ENCODE measurements around the gene ZNF148. TPM values are rescaled to one million over a fixed set of nuclear protein-coding genes. Genes with fewer than 3 reads are reported as not detected.
A peak's percentile ranks its signal among the peaks of the same experiment; 100 is the strongest.
"Not testable (repeated sequence)": the region's sequence is repeated elsewhere in the genome, so short reads cannot be mapped to it uniquely, and the experiment has no call there.

Gene ZNF148, protein sequence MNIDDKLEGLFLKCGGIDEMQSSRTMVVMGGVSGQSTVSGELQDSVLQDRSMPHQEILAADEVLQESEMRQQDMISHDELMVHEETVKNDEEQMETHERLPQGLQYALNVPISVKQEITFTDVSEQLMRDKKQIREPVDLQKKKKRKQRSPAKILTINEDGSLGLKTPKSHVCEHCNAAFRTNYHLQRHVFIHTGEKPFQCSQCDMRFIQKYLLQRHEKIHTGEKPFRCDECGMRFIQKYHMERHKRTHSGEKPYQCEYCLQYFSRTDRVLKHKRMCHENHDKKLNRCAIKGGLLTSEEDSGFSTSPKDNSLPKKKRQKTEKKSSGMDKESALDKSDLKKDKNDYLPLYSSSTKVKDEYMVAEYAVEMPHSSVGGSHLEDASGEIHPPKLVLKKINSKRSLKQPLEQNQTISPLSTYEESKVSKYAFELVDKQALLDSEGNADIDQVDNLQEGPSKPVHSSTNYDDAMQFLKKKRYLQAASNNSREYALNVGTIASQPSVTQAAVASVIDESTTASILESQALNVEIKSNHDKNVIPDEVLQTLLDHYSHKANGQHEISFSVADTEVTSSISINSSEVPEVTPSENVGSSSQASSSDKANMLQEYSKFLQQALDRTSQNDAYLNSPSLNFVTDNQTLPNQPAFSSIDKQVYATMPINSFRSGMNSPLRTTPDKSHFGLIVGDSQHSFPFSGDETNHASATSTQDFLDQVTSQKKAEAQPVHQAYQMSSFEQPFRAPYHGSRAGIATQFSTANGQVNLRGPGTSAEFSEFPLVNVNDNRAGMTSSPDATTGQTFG
- 1 to 10 TPM; 2.6 to 3.6 TPM for polyA plus RNA-seq

DNA sequence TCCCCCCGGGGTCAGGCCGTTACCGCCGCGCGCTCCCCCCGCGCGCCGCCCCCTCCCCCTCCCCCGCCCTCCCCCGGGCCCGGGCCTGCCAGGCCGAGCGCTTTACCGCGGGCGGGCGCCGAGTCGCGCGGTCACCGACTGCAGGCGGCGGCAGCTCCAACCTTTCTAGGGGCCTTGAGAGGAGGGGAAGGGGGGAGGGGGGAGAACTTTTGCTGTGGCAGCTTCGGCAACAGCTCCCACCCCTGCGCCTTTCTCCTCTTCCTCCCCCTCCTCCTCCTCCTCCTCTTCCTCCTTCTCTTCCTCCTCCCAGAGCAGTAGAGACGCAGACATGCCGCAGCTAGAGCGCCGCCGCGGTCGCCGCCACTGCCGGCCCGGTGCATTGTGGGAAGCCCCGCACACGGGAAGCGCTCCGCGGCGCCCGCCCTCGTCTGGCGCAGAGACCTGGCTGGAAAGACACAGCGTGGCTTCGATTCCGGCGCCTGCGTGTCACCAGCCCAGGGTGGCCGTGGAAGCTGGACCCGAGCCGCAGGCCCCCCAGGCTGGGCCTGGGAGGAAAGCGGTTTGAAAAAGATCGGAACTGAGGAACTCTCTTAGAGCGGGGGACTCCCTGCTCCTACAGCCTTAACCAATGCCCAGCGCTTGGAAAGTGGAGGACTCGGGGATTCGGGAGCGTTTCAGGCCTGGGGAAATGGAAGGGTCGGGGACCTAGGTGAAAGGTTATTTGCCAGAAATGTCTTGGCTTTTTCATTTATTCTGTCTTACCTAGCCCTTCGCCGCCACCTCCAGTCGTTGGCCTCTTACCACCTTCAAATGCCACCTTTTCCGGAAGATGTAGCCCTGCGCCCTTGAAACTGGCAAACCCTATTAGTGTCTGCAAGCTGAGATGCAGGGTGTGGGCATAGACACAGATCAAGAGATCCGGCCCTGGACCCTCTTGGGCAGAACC is at the start of gene ZNF148:
TSS of gene ZNF148 (minus strand) at position 330 of the 946 bp plus-strand sequence. CDS start 61,685 bp downstream, outside the sequence.
- peak within 1 kb of the TSS; percentile 66 to 75 for H3K4me3 ChIP-seq (ENCODE audit: low read depth in 1 of 2, low read length in 2 of 2)
- H3K27ac ChIP-seq (ENCODE audit: low read depth in 2 of 2, low read length in 1 of 2) = peak within 1 kb of the TSS; percentile 89 to 95
- H3K9me3 ChIP-seq (ENCODE audit: control insufficient read depth in 2 of 2, insufficient read depth in 1 of 2, low read depth in 1 of 2, low read length in 1 of 2) = no peaks in the 10 kb centered on the region
- peaks cover 0 to 5% of the 10 kb centered on the region in 2 donors for H3K4me1 ChIP-seq (ENCODE audit: control insufficient read depth in 2 of 2, insufficient read depth in 2 of 2, low read length in 1 of 2)
- no peaks in the 10 kb centered on the region for H3K36me3 ChIP-seq (ENCODE audit: control insufficient read depth in 2 of 2, insufficient read depth in 2 of 2, low read length in 1 of 2)
- 0 to 1% methylated on average over 51 to 66 of the region's 69 CpGs for WGBS, 2 donors
- H3K27me3 ChIP-seq (ENCODE audit: control insufficient read depth in 1 of 2, insufficient read depth in 2 of 2, low read length in 2 of 2) = no peaks in the 10 kb centered on the region

DNA sequence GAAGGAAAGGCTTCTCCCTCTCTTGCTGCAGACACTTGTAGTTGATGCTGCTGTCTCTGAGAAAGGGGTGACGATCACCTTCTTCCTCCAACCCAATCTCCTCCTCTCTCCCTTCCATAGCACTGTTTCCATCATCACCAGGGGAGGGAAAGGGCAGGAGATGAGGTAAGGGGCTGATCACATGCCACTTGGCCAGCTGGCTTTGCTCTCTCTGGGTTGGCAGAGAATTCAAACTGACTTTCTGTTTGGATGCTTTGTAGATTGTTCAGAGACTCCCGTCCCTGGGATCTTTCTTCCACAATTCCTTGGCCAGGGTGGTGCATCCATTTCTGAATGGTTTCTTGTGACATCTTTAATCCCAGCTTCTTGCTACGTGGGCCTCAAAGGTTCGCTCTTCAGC is 43.2 kb upstream of the ZNF148 start:
- no peak overlapping the region for H3K27ac ChIP-seq (ENCODE audit: low read depth in 2 of 2, low read length in 1 of 2)
- no peak overlapping the region for H3K4me3 ChIP-seq (ENCODE audit: low read depth in 1 of 2, low read length in 2 of 2)
- no peaks in the 10 kb centered on the region for H3K4me1 ChIP-seq (ENCODE audit: control insufficient read depth in 2 of 2, insufficient read depth in 2 of 2, low read length in 1 of 2)
- no peaks in the 10 kb centered on the region for H3K36me3 ChIP-seq (ENCODE audit: control insufficient read depth in 2 of 2, insufficient read depth in 2 of 2, low read length in 1 of 2)
- 86 to 91% methylated on average over 4 of the region's 4 CpGs for WGBS, 2 donors
- no peaks in the 10 kb centered on the region for H3K27me3 ChIP-seq (ENCODE audit: control insufficient read depth in 1 of 2, insufficient read depth in 2 of 2, low read length in 2 of 2)
- no peaks in the 10 kb centered on the region for H3K9me3 ChIP-seq (ENCODE audit: control insufficient read depth in 2 of 2, insufficient read depth in 1 of 2, low read depth in 1 of 2, low read length in 1 of 2)

DNA sequence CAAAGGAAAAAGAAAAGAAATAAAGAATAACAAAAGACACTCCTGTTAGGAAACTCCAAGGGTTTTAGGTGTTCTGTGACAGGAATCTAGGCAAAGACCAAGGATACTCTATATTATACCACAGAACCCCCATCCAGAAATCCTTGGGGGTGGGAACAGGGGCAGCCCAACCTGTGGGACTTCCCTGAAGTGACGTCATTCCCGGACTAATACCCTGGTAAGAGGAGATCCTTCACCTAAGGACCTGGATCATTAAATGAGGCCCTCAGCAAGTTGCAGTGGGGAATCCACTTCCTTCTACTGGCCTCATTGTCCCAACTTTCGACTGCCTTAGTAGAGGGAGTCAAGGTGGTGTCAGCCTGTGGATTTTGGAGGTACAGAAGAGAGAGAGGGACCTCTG is 41.1 kb upstream of the ZNF148 start:
- Histone ChIP-seq H3K9me3 (ENCODE audit: control insufficient read depth in 2 of 2, insufficient read depth in 1 of 2, low read depth in 1 of 2, low read length in 1 of 2) (no peaks in the 10 kb centered on the region), H3K27ac (ENCODE audit: low read depth in 2 of 2, low read length in 1 of 2) (no peak overlapping the region)
- 78 to 79% methylated on average over 3 of the region's 3 CpGs for WGBS, 2 donors

DNA sequence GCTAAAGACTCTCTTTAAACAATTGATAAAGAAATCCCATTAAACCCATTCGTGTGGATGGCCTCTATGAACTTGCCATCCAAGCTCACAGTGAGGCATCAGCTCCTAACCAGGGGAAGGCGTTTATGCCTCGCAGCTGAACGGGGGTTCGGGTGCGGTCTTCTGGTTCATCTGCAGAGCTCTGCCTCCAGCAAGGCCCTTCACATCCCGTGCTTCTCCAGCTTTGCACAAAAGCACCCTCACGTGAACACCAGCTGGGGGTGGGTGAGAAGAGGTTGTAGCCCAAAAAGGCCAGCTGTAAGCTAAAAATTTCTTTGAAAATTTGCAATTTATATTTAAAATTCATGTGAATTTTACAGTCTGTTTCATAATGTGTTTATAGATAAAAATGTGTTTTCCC is 39.5 kb upstream of the ZNF148 start:
- no peaks in the 10 kb centered on the region for H3K4me1 ChIP-seq (ENCODE audit: control insufficient read depth in 2 of 2, insufficient read depth in 2 of 2, low read length in 1 of 2)
- H3K36me3 ChIP-seq (ENCODE audit: control insufficient read depth in 2 of 2, insufficient read depth in 2 of 2, low read length in 1 of 2) = no peaks in the 10 kb centered on the region
- no peak overlapping the region for H3K27ac ChIP-seq (ENCODE audit: low read depth in 2 of 2, low read length in 1 of 2)
- H3K9me3 ChIP-seq (ENCODE audit: control insufficient read depth in 2 of 2, insufficient read depth in 1 of 2, low read depth in 1 of 2, low read length in 1 of 2) = no peaks in the 10 kb centered on the region
- no peaks in the 10 kb centered on the region for H3K27me3 ChIP-seq (ENCODE audit: control insufficient read depth in 1 of 2, insufficient read depth in 2 of 2, low read length in 2 of 2)
- 75 to 80% methylated on average over 8 of the region's 8 CpGs for WGBS, 2 donors
- no peak overlapping the region for H3K4me3 ChIP-seq (ENCODE audit: low read depth in 1 of 2, low read length in 2 of 2)

More for the DNA sequence above, 41.1 kb upstream of the ZNF148 start:
- H3K4me3 ChIP-seq (ENCODE audit: low read depth in 1 of 2, low read length in 2 of 2) = no peak overlapping the region
- H3K36me3 ChIP-seq (ENCODE audit: control insufficient read depth in 2 of 2, insufficient read depth in 2 of 2, low read length in 1 of 2) = no peaks in the 10 kb centered on the region
- no peaks in the 10 kb centered on the region for H3K27me3 ChIP-seq (ENCODE audit: control insufficient read depth in 1 of 2, insufficient read depth in 2 of 2, low read length in 2 of 2)
- no peaks in the 10 kb centered on the region for H3K4me1 ChIP-seq (ENCODE audit: control insufficient read depth in 2 of 2, insufficient read depth in 2 of 2, low read length in 1 of 2)

DNA sequence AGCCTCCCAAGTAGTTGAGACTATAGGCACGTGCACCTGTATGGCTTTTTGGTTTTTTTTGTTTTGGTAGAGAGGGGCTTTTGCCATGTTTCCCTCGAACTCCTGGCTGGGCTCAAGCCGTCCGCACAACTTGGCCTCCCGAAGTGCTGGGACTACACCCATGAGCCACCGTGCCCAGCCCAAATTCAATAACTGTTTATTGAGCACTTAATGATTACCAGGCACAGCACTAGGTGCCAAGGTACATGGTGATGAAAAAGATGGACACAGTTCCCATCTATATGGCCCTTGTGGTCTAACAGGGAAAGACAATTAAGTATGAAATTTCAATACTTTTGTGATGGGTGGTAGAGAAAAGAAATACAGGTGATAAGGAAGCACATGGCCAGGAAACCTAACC is 35.8 kb upstream of the ZNF148 start:
- WGBS, 2 donors = 87 to 92% methylated on average over 6 of the region's 6 CpGs
- no peaks in the 10 kb centered on the region for H3K27me3 ChIP-seq (ENCODE audit: control insufficient read depth in 1 of 2, insufficient read depth in 2 of 2, low read length in 2 of 2)
- H3K36me3 ChIP-seq (ENCODE audit: control insufficient read depth in 2 of 2, insufficient read depth in 2 of 2, low read length in 1 of 2) = no peaks in the 10 kb centered on the region
- H3K4me1 ChIP-seq (ENCODE audit: control insufficient read depth in 2 of 2, insufficient read depth in 2 of 2, low read length in 1 of 2) = no peaks in the 10 kb centered on the region
- no peak overlapping the region for H3K4me3 ChIP-seq (ENCODE audit: low read depth in 1 of 2, low read length in 2 of 2)
- no peaks in the 10 kb centered on the region for H3K9me3 ChIP-seq (ENCODE audit: control insufficient read depth in 2 of 2, insufficient read depth in 1 of 2, low read depth in 1 of 2, low read length in 1 of 2)
- no peak overlapping the region for H3K27ac ChIP-seq (ENCODE audit: low read depth in 2 of 2, low read length in 1 of 2)

DNA sequence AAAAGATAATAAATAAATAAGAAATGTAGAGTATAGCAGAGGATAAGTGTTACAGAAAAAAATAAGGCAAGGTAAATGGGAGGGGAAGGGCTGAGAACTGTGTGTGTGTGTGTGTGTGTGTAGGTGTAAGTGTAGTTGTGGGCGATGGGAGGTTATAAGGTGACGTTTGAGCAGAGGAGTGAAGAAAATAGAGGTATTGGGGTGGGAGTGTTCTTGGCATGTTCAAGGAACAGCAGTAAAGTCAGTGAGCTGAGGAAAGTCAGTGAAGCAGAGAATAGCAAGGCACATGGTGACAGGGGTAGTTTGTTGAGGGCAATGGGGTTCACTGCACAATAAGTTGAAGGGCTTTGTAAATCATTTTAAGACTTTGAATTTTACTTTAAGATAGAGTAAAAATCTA is 30.9 kb upstream of the ZNF148 start:
- H3K9me3 ChIP-seq (ENCODE audit: control insufficient read depth in 2 of 2, insufficient read depth in 1 of 2, low read depth in 1 of 2, low read length in 1 of 2) = no peaks in the 10 kb centered on the region
- no peaks in the 10 kb centered on the region for H3K36me3 ChIP-seq (ENCODE audit: control insufficient read depth in 2 of 2, insufficient read depth in 2 of 2, low read length in 1 of 2)
- 83 to 84% methylated on average over 2 of the region's 2 CpGs for WGBS, 2 donors
- no peaks in the 10 kb centered on the region for H3K4me1 ChIP-seq (ENCODE audit: control insufficient read depth in 2 of 2, insufficient read depth in 2 of 2, low read length in 1 of 2)
- H3K27ac ChIP-seq (ENCODE audit: low read depth in 2 of 2, low read length in 1 of 2) = no peak overlapping the region
- H3K27me3 ChIP-seq (ENCODE audit: control insufficient read depth in 1 of 2, insufficient read depth in 2 of 2, low read length in 2 of 2) = no peaks in the 10 kb centered on the region
- no peak overlapping the region for H3K4me3 ChIP-seq (ENCODE audit: low read depth in 1 of 2, low read length in 2 of 2)

DNA sequence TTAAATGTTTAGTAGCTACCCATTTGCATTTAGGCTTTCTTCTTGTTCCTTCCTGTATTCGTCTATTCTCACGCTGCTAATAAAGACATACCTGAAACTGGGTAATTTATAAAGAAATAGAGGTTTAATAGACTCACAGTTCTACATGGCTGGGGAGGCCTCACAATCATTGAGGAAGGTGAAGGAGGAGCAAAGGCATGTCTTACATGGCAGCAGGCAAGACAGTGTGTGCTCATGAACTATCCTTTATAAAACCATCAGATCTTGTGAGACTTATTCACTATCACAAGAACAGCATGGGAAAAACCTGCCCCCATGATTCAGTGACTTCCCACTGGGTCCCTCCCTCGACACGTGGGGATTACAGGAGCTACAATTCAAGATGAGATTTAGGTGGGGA is 30.4 kb upstream of the ZNF148 start:
- H3K4me3 ChIP-seq (ENCODE audit: low read depth in 1 of 2, low read length in 2 of 2); H3K9me3 ChIP-seq (ENCODE audit: control insufficient read depth in 2 of 2, insufficient read depth in 1 of 2, low read depth in 1 of 2, low read length in 1 of 2); H3K27ac ChIP-seq (ENCODE audit: low read depth in 2 of 2, low read length in 1 of 2); H3K4me1 ChIP-seq (ENCODE audit: control insufficient read depth in 2 of 2, insufficient read depth in 2 of 2, low read length in 1 of 2); H3K27me3 ChIP-seq (ENCODE audit: control insufficient read depth in 1 of 2, insufficient read depth in 2 of 2, low read length in 2 of 2); H3K36me3 ChIP-seq (ENCODE audit: control insufficient read depth in 2 of 2, insufficient read depth in 2 of 2, low read length in 1 of 2): not testable (repeated sequence)
- 92 to 98% methylated on average over 4 of the region's 4 CpGs for WGBS, 2 donors

DNA sequence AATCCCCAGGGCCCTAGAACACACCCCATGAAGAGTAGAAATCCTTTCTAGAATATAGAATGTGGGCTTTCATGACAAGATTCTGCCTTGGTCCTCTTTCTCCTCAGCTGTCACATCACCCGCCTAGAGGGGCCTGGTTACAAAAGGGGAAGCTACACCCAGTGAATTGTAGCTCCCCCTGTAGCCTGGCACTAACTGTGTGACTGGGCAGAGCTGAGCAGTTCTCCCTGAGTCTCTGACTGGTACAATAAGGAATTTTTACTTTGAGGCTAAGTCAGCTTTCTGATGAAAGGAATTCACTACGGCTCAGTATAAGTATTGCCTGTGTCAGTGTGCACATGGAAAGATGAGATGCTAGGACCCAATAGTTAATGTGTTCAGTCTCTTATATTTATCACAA is 28.7 kb upstream of the ZNF148 start:
- H3K4me1 ChIP-seq (ENCODE audit: control insufficient read depth in 2 of 2, insufficient read depth in 2 of 2, low read length in 1 of 2) = no peaks in the 10 kb centered on the region
- no peak overlapping the region for H3K27ac ChIP-seq (ENCODE audit: low read depth in 2 of 2, low read length in 1 of 2)
- 92 to 98% methylated on average over 2 of the region's 2 CpGs for WGBS, 2 donors
- no peaks in the 10 kb centered on the region for H3K9me3 ChIP-seq (ENCODE audit: control insufficient read depth in 2 of 2, insufficient read depth in 1 of 2, low read depth in 1 of 2, low read length in 1 of 2)
- no peaks in the 10 kb centered on the region for H3K27me3 ChIP-seq (ENCODE audit: control insufficient read depth in 1 of 2, insufficient read depth in 2 of 2, low read length in 2 of 2)
- no peak overlapping the region for H3K4me3 ChIP-seq (ENCODE audit: low read depth in 1 of 2, low read length in 2 of 2)
- no peaks in the 10 kb centered on the region for H3K36me3 ChIP-seq (ENCODE audit: control insufficient read depth in 2 of 2, insufficient read depth in 2 of 2, low read length in 1 of 2)

DNA sequence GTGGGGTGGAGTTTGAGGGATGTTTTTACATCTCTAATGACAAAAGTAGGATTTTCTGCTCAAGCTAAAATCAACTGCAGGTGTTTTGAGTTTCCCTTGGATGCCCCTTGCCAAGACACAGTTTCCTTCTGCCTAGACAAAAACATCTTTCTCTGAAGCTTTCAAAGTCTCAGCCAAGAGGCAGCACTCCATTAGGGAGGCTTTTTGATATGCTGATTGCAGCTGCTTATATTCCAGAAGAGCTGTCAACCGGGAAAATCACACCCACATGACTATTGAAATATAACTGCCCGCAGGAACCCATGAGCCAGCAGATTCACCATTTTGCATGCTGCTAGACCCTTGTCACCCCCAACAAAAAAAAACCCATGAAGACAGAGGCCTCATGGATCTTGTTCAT is 27.5 kb upstream of the ZNF148 start:
- no peaks in the 10 kb centered on the region for H3K36me3 ChIP-seq (ENCODE audit: control insufficient read depth in 2 of 2, insufficient read depth in 2 of 2, low read length in 1 of 2)
- WGBS, 2 donors = 82 to 85% methylated on average over 2 of the region's 2 CpGs
- H3K9me3 ChIP-seq (ENCODE audit: control insufficient read depth in 2 of 2, insufficient read depth in 1 of 2, low read depth in 1 of 2, low read length in 1 of 2) = no peaks in the 10 kb centered on the region
- H3K27ac ChIP-seq (ENCODE audit: low read depth in 2 of 2, low read length in 1 of 2) = no peak overlapping the region
- no peaks in the 10 kb centered on the region for H3K27me3 ChIP-seq (ENCODE audit: control insufficient read depth in 1 of 2, insufficient read depth in 2 of 2, low read length in 2 of 2)
- H3K4me1 ChIP-seq (ENCODE audit: control insufficient read depth in 2 of 2, insufficient read depth in 2 of 2, low read length in 1 of 2) = no peaks in the 10 kb centered on the region
- no peak overlapping the region for H3K4me3 ChIP-seq (ENCODE audit: low read depth in 1 of 2, low read length in 2 of 2)

All from esophagus (tissue), 2 donors.